ENCODE results near the gene TBXAS1. TPM values are rescaled to one million over a fixed set of nuclear protein-coding genes. Genes with fewer than 3 reads are reported as not detected.

TBXAS1 gene
- total RNA-seq, 1 experiment from 2014 or later = 2.3 TPM

GRCh38 chr7:139992353-139993044 lies 163.4 kb downstream of the TBXAS1 start (continued):
- TF ChIP-seq FOXP1 (CRISPR knock-in tag; IDR thresholded peaks at IDR 0.05; ENCODE audit: borderline replicate concordance) (no peak), ATF6 (CRISPR knock-in tag; IDR thresholded peaks at IDR 0.05) (no peak)

- CTCF ChIA-PET = interaction anchor here (0.9 to 1.9 kb wide), 4 partner anchors 9 to 391 kb away, joined by 3 to 8 read pairs (median 4); no protein-coding TSS in a partner anchor
- Mint-ChIP-seq H3K9me3 (no peaks in the 10 kb centered on the region), H3K36me3 (no peaks in the 10 kb centered on the region), H3K4me1 (peaks cover 15% of the 10 kb centered on the region), H3K4me3 (no peak overlapping the region), H3K27ac (no peak overlapping the region), H3K27me3 (ENCODE audit: low read depth) (no peaks in the 10 kb centered on the region; the same call in 1 of the 2 replicates)
- TF ChIP-seq E2F1 (CRISPR knock-in tag; IDR thresholded peaks at IDR 0.05) (no peak), ZNF671 (CRISPR knock-in tag; IDR thresholded peaks at IDR 0.05) (no peak), EMX1 (CRISPR knock-in tag; IDR thresholded peaks at IDR 0.05) (no peak), IRF2 (CRISPR knock-in tag; IDR thresholded peaks at IDR 0.05; ENCODE audit: borderline replicate concordance, low read depth) (no peak)
- TF ChIP-seq, protein P1, sequence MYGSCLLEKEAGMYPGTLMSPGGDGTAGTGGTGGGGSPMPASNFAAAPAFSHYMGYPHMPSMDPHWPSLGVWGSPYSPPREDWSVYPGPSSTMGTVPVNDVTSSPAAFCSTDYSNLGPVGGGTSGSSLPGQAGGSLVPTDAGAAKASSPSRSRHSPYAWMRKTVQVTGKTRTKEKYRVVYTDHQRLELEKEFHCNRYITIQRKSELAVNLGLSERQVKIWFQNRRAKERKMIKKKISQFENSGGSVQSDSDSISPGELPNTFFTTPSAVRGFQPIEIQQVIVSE (CRISPR knock-in tag; IDR thresholded peaks at IDR 0.05; ENCODE audit: borderline replicate concordance) = no peak
- ATAC-seq (no peak), DNase-seq (ENCODE audit: low spot score) (no peak)
- POLR2A ChIA-PET = no interaction called here
These were observed 164.1 kb downstream of the TBXAS1 start for GRCh38 chr7:139993169-139993568.

DNA sequence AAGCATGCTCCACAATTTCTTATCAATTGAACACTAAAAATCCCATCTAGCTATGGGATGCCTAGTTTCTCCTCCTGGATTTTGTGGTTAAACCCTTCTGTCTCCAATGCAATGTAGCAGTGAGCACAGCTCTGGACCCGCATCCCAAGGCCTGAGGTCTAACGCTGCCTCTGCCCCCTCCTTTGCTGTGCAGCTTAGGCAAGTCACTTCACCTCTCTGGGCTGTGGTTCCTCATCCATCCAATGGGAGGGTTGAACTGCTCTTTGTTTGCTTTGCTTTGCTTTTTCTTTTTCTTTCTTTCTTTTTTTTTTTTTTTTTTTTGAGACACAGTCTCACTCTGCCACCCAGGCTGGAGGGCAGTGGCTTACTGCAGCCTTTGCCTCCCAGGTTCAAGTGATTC lies 164.5 kb downstream of the TBXAS1 start:
- ChIA-PET CTCF (interaction anchor here (1.6 to 1.9 kb wide), 4 partner anchors 9 to 373 kb away, joined by 3 to 8 read pairs (median 6); no protein-coding TSS in a partner anchor), POLR2A (no interaction called here)
- H3K27ac Mint-ChIP-seq = no peak overlapping the region
- DNase-seq (ENCODE audit: low spot score) = no peak
- no peak for ATAC-seq
- no peak overlapping the region for H3K4me3 Mint-ChIP-seq
- no peaks in the 10 kb centered on the region for H3K9me3 Mint-ChIP-seq
- H3K27me3 Mint-ChIP-seq (ENCODE audit: low read depth) = no peaks in the 10 kb centered on the region; the same call in 1 of the 2 replicates
- no peaks in the 10 kb centered on the region for H3K36me3 Mint-ChIP-seq
- H3K4me1 Mint-ChIP-seq = peaks cover 15% of the 10 kb centered on the region
- TF ChIP-seq NFATC4 (CRISPR knock-in tag; IDR thresholded peaks at IDR 0.05) (no peak), SP1 (CRISPR knock-in tag; conservative IDR thresholded peaks at IDR 0.05) (no peak), E2F1 (CRISPR knock-in tag; IDR thresholded peaks at IDR 0.05) (no peak), ZNF671 (CRISPR knock-in tag; IDR thresholded peaks at IDR 0.05) (no peak), ERG (CRISPR knock-in tag; IDR thresholded peaks at IDR 0.05) (no peak), IRF1 (CRISPR knock-in tag; IDR thresholded peaks at IDR 0.05) (no peak), TCF7 (CRISPR knock-in tag; IDR thresholded peaks at IDR 0.05; ENCODE audit: low read depth) (no peak), GTF2I (CRISPR knock-in tag; conservative IDR thresholded peaks at IDR 0.05) (no peak), ZNF232 (CRISPR knock-in tag; IDR thresholded peaks at IDR 0.05) (no peak), NFYB (CRISPR knock-in tag; conservative IDR thresholded peaks at IDR 0.05; ENCODE audit: low read depth) (no peak), MXD4 (CRISPR knock-in tag; IDR thresholded peaks at IDR 0.05; ENCODE audit: borderline replicate concordance) (no peak), ZNF425 (CRISPR knock-in tag; conservative IDR thresholded peaks at IDR 0.05) (no peak), ZNF396 (CRISPR knock-in tag; IDR thresholded peaks at IDR 0.05; ENCODE audit: borderline replicate concordance) (no peak)
- TF ChIP-seq, protein P2, sequence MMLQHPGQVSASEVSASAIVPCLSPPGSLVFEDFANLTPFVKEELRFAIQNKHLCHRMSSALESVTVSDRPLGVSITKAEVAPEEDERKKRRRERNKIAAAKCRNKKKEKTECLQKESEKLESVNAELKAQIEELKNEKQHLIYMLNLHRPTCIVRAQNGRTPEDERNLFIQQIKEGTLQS (CRISPR knock-in tag; conservative IDR thresholded peaks at IDR 0.05) = no peak
- TF ChIP-seq, protein P3, sequence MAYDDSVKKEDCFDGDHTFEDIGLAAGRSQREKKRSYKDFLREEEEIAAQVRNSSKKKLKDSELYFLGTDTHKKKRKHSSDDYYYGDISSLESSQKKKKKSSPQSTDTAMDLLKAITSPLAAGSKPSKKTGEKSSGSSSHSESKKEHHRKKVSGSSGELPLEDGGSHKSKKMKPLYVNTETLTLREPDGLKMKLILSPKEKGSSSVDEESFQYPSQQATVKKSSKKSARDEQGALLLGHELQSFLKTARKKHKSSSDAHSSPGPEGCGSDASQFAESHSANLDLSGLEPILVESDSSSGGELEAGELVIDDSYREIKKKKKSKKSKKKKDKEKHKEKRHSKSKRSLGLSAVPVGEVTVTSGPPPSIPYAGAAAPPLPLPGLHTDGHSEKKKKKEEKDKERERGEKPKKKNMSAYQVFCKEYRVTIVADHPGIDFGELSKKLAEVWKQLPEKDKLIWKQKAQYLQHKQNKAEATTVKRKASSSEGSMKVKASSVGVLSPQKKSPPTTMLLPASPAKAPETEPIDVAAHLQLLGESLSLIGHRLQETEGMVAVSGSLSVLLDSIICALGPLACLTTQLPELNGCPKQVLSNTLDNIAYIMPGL (CRISPR knock-in tag; IDR thresholded peaks at IDR 0.05) = no peak

Measured in WTC11 (cell line).